ENCODE measurements around the gene LEKR1. TPM values are rescaled to one million over a fixed set of nuclear protein-coding genes. Genes with fewer than 3 reads are reported as not detected.

LEKR1 gene
- total and polyA plus RNA-seq, 9 of the 15 experiments (the other 6 are each of a cell fraction or from before 2014, with no cell fraction given) = 0.76 to 1.8 (median 1.2) TPM

DNA sequence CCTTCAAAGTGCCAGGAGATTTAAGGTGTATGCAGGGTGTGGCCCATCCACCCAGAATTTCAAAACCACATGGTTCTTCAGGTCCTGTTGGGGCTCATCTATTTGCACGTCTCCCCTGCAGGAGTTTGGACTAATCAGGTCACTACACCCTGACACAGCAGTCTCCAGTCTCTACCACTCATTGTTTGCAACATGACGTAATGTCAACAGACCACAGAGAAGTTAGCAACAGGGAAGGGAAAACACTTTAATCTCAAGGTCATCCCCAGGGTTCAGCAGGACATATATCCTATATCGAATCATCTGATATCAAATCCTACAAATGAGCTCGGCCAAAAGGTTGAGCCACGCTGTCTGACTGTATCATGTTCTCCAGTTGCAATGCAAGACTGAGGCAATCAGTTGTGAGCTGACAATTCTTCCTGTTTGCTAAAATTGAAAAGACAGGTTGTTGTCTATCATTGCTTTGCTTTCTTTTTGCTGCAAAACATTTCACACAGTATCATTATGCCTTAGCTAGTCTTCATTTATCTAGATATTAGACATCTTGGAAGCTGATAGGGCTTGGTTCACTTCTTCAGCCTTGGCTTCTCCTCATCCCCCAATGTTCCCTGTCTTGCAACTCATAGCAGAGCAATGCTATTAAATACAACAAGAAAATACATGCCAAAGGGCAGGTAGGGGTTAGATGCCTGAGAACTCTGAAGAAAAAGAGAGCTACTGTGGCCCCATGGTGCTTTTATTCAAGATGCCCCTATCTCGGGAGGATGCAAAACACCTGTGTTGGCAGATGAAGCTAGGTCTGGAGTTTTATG lies 13.4 kb upstream of the LEKR1 start (continued):
- TF ChIP-seq MGA (IDR thresholded peaks at IDR 0.05) = peak; percentile 60
- TF ChIP-seq BRD4 (IDR thresholded peaks at IDR 0.05) = no peak
- no peak for TF ChIP-seq MBD1 (CRISPR knock-in tag; IDR thresholded peaks at IDR 0.05)
- no peak for TF ChIP-seq ELK3 (CRISPR knock-in tag; IDR thresholded peaks at IDR 0.05)
- no peak for TF ChIP-seq MECOM (CRISPR knock-in tag; IDR thresholded peaks at IDR 0.05)
- no peak for TF ChIP-seq RB1 (IDR thresholded peaks at IDR 0.05; ENCODE audit: low read depth)
- no peak for TF ChIP-seq XRCC5 (IDR thresholded peaks at IDR 0.05; ENCODE audit: low read depth, low read length)
- TF ChIP-seq ZFX (CRISPR knock-in tag; IDR thresholded peaks at IDR 0.05) = no peak
- no peak for TF ChIP-seq ZNF589 (CRISPR knock-in tag; IDR thresholded peaks at IDR 0.05; ENCODE audit: low read depth)
- no peak for TF ChIP-seq HNRNPLL (IDR thresholded peaks at IDR 0.05; ENCODE audit: low read depth, low read length, poor library complexity, severe bottlenecking)
- no peak for TF ChIP-seq ZBTB1 (CRISPR knock-in tag; IDR thresholded peaks at IDR 0.05; ENCODE audit: borderline replicate concordance, low read depth)
- TF ChIP-seq GTF2F1 (IDR thresholded peaks at IDR 0.05; ENCODE audit: low read depth, low read length) = no peak
- TF ChIP-seq POU5F1 (IDR thresholded peaks at IDR 0.05; ENCODE audit: borderline replicate concordance, low read depth, low read length, partially characterized antibody) = no peak

All from K562 (cell line).